K562 (cell line): Measurements from ENCODE around the gene HMGN2. TPM values are rescaled to one million over a fixed set of nuclear protein-coding genes. Genes with fewer than 3 reads are reported as not detected.
A peak's percentile ranks its signal among the peaks of the same experiment; 100 is the strongest.

Source experiments
- ERF ChIP-seq: fragments of 450-650 bp; formaldehyde crosslinking; IDR thresholded peaks from 2 replicates; pipeline ENCODE4 v1.4.0; 2020; ENCODE audit warnings: mild to moderate bottlenecking, mixed read lengths
- ETV5 ChIP-seq: sonication (generic); formaldehyde crosslinking; IDR thresholded peaks from 2 replicates; pipeline ENCODE4 v1.4.0; 2020; ENCODE audit warnings: low read depth, mild to moderate bottlenecking, missing genetic modification reagents
- GABPB1 ChIP-seq: sonication (generic); formaldehyde crosslinking; IDR thresholded peaks from 2 replicates; pipeline ENCODE4 v1.8.0; 2022; ENCODE audit warnings: mild to moderate bottlenecking, missing genetic modification reagents
- KAT7 ChIP-seq: sonication (generic); formaldehyde crosslinking; IDR thresholded peaks from 2 replicates; pipeline ENCODE4 v1.8.0; 2022; ENCODE audit warnings: missing genetic modification reagents, mild to moderate bottlenecking, borderline replicate concordance
- MIER1 ChIP-seq: fragments of 450-650 bp; IDR thresholded peaks from 2 replicates; pipeline ENCODE4 v1.6.1; 2016; ENCODE audit warnings: antibody characterized with exemption, mild to moderate bottlenecking, low read depth
- RBM34 ChIP-seq: fragments of 200-400 bp; formaldehyde crosslinking; IDR thresholded peaks from 2 replicates; pipeline ENCODE4 v1.6.1; 2018; ENCODE audit warnings: low read length, borderline replicate concordance; ENCODE audit not compliant: insufficient read depth
- SREBF1 ChIP-seq: fragments of 150-350 bp; IDR thresholded peaks from 2 replicates; pipeline ENCODE4 v1.6.1; 2014; ENCODE audit warnings: antibody characterized with exemption, low read depth, low read length, borderline replicate concordance
- ZFP36 ChIP-seq: fragments of 150-350 bp; IDR thresholded peaks from 2 replicates; pipeline ENCODE4 v1.6.1; 2018; ENCODE audit warnings: low read length, low read depth; ENCODE audit not compliant: partially characterized antibody
- ZNF23 ChIP-seq: fragments of 250-450 bp; sonication (Bioruptor Pico); IDR thresholded peaks from 2 replicates; pipeline ENCODE4 v1.4.0; 2020; ENCODE audit warnings: mild to moderate bottlenecking
- polyA plus RNA-seq, 8 experiments: library from polyadenylated mRNA; depleted of rRNA in 4 of 8; stranded (reverse) in 5 of 8; unstranded in 3 of 8; fragments of >200 nt; fragmentation: Nextera tagmentation in 2 of 8; fragmentation: Illumina TruSeq in 1 of 8; extraction: Ambion mirVana in 2 of 8; extraction: Trizol in 1 of 8; gene quantifications; 2 replicates each; pipeline versions ENCODE4 v1.2.1 to v1.2.3, GENCODE V29; 2011 to 2014; ENCODE audit warnings: inconsistent platforms in 1 of 8, missing spikeins in 1 of 8
- total RNA-seq, 7 experiments: library from RNA; depleted of rRNA in 6 of 7; stranded (reverse); fragments of >200 nt in 6 of 7; fragmentation: Illumina TruSeq in 2 of 7; extraction: Trizol in 2 of 7; gene quantifications; 2 replicates each; pipeline versions ENCODE4 v1.2.1 to v1.2.3, GENCODE V29; 2011 to 2021; ENCODE audit warnings: low replicate concordance in 1 of 7
- TF ChIP-seq, protein P1 (sequence below): fragments of 250-450 bp; sonication (Bioruptor Pico); IDR thresholded peaks from 2 replicates; pipeline ENCODE4 v1.5.0; 2021; ENCODE audit warnings: mild to moderate bottlenecking, moderate library complexity
- TF ChIP-seq, protein P2 (sequence below): IDR thresholded peaks from 3 replicates; pipeline ENCODE4 v1.6.1; 2011; ENCODE audit warnings: borderline replicate concordance, mild to moderate bottlenecking; ENCODE audit not compliant: insufficient read length, insufficient read depth
- TF ChIP-seq, protein P3 (sequence below): sonication (generic); formaldehyde crosslinking; IDR thresholded peaks from 2 replicates; pipeline ENCODE4 v1.8.0; 2023; ENCODE audit warnings: mild to moderate bottlenecking, missing genetic modification reagents
- TF ChIP-seq, protein P4 (sequence below): sonication (generic); formaldehyde crosslinking; IDR thresholded peaks from 2 replicates; pipeline ENCODE4 v1.8.1; 2022; ENCODE audit warnings: missing genetic modification reagents
- TF ChIP-seq, protein P5 (sequence below): fragments of 150-350 bp; conservative IDR thresholded peaks from 2 replicates; pipeline ENCODE4 v1.6.1; 2014; ENCODE audit warnings: low read length

HMGN2 gene
- total and polyA plus RNA-seq, 9 of the 15 experiments (the other 6 are each of a cell fraction or from before 2014, with no cell fraction given), result 370 to 1,354 (median 965) TPM

DNA sequence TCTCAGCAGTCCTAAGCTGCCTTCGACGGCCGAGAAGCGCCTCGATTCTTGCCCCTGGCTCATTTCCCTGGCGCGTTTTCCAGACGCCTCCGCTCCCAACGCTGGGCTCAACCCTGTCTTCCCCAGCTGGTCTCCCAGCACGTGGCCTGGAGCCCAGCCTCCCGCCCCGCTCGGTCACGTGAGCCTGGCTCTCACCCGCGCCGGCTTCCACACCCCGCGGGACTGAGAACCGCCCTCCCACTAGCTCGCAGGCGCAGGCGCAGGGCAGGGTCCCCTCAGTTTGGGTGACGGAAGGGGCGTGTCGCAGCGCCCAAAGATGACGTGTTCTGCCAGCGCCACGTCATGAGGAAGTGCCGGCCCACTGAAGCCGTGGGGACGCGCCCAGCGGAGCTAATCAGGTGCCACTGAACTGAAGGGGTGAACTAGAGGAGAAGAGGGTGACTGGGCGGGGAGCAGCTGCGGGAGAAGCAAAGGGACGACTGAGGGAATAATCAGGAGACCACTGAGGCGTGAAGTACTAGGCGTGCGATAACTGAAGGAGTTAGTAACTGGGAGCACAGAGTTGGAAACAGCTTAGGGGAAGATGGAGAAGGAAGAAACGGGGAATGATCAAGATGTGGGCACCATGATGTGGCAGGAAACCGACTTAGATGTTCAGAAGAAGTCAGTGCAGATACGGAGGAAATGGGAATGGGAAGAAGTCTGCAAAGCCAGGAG, 40.1 kb upstream of the HMGN2 start, which contains the start of gene DHDDS (continued):
- TF ChIP-seq, protein P1, sequence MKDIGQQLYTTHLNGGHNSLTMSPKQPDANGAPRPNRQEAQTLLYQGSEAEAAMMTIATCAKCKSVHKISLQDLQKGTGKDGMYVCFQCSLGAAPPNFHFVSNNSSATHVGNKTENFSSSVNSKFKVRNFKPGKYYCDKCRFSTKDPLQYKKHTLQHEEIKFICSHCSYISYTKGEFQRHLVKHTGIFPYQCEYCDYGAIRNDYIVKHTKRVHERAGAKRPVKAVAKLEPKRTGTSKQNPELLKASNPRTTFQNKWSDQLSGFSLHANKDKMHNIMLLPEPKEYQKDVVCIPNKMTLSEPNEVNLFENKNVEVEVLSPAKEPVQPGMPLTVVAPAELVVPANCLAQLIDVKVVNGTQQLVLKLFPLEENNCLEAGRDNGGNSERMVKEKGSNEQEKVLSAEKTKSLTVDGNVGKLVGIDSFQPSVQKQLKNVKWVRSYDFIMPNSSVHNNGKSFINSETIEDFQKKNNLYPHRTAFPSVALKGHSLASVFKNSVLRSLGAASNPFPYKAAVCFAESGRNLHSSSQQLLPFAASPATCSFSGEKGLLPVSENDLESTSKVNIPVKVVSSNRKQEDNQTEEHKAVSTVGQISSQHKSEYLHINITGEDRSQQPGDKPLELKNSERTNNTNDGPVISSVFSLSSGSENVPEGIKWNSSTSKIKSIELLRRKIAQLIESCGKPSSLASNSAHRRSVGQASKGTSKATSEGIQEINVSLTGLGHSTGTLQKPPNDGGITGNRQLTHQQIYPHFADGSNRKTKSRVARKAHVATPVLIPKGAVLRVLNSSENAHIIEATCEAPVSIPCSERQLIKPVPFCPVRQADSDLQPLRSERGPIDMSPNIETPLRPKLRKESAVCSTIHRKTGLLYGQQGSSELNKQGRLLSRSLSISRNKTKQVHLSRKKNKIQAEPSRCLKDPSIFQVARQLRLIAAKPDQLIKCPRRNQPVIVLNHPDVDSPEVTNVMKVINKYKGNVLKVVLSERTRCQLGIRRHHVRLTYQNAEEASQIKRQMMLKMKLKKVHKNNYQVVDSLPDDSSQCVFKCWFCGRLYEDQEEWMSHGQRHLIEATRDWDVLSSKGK (CRISPR knock-in tag), result no peak
- TF ChIP-seq, protein P2, sequence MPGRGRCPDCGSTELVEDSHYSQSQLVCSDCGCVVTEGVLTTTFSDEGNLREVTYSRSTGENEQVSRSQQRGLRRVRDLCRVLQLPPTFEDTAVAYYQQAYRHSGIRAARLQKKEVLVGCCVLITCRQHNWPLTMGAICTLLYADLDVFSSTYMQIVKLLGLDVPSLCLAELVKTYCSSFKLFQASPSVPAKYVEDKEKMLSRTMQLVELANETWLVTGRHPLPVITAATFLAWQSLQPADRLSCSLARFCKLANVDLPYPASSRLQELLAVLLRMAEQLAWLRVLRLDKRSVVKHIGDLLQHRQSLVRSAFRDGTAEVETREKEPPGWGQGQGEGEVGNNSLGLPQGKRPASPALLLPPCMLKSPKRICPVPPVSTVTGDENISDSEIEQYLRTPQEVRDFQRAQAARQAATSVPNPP, result no peak
- TF ChIP-seq ZNF23 (CRISPR knock-in tag) (no peak), SREBF1 (peak; percentile 88; the same call in 1 of the 2 replicates), ERF (CRISPR knock-in tag) (peak; percentile 61; the same call in 1 of the 2 replicates), MIER1 (no peak; the same call in 1 of the 2 replicates), ETV5 (CRISPR knock-in tag) (peak; percentile 80), GABPB1 (CRISPR knock-in tag) (peak; percentile 90), ZFP36 (peak; percentile 11), RBM34 (no peak), KAT7 (CRISPR knock-in tag) (no peak)
- TF ChIP-seq, protein P3, sequence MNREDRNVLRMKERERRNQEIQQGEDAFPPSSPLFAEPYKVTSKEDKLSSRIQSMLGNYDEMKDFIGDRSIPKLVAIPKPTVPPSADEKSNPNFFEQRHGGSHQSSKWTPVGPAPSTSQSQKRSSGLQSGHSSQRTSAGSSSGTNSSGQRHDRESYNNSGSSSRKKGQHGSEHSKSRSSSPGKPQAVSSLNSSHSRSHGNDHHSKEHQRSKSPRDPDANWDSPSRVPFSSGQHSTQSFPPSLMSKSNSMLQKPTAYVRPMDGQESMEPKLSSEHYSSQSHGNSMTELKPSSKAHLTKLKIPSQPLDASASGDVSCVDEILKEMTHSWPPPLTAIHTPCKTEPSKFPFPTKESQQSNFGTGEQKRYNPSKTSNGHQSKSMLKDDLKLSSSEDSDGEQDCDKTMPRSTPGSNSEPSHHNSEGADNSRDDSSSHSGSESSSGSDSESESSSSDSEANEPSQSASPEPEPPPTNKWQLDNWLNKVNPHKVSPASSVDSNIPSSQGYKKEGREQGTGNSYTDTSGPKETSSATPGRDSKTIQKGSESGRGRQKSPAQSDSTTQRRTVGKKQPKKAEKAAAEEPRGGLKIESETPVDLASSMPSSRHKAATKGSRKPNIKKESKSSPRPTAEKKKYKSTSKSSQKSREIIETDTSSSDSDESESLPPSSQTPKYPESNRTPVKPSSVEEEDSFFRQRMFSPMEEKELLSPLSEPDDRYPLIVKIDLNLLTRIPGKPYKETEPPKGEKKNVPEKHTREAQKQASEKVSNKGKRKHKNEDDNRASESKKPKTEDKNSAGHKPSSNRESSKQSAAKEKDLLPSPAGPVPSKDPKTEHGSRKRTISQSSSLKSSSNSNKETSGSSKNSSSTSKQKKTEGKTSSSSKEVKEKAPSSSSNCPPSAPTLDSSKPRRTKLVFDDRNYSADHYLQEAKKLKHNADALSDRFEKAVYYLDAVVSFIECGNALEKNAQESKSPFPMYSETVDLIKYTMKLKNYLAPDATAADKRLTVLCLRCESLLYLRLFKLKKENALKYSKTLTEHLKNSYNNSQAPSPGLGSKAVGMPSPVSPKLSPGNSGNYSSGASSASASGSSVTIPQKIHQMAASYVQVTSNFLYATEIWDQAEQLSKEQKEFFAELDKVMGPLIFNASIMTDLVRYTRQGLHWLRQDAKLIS (CRISPR knock-in tag), result peak; percentile 77; the same call in 1 of the 2 replicates
- TF ChIP-seq, protein P4, sequence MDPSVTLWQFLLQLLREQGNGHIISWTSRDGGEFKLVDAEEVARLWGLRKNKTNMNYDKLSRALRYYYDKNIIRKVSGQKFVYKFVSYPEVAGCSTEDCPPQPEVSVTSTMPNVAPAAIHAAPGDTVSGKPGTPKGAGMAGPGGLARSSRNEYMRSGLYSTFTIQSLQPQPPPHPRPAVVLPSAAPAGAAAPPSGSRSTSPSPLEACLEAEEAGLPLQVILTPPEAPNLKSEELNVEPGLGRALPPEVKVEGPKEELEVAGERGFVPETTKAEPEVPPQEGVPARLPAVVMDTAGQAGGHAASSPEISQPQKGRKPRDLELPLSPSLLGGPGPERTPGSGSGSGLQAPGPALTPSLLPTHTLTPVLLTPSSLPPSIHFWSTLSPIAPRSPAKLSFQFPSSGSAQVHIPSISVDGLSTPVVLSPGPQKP, result no peak
- TF ChIP-seq, protein P5, sequence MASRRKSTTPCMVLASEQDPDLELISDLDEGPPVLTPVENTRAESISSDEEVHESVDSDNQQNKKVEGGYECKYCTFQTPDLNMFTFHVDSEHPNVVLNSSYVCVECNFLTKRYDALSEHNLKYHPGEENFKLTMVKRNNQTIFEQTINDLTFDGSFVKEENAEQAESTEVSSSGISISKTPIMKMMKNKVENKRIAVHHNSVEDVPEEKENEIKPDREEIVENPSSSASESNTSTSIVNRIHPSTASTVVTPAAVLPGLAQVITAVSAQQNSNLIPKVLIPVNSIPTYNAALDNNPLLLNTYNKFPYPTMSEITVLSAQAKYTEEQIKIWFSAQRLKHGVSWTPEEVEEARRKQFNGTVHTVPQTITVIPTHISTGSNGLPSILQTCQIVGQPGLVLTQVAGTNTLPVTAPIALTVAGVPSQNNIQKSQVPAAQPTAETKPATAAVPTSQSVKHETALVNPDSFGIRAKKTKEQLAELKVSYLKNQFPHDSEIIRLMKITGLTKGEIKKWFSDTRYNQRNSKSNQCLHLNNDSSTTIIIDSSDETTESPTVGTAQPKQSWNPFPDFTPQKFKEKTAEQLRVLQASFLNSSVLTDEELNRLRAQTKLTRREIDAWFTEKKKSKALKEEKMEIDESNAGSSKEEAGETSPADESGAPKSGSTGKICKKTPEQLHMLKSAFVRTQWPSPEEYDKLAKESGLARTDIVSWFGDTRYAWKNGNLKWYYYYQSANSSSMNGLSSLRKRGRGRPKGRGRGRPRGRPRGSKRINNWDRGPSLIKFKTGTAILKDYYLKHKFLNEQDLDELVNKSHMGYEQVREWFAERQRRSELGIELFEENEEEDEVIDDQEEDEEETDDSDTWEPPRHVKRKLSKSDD, result peak; percentile 85; the same call in 1 of the 2 replicates
